Activated T-cell treated with anti-CD3 and anti-CD28 coated beads, Interleukin-2, amount 50 U/mL, for 1 hour (primary cell): ENCODE results near the gene TMEM185B.
"Not testable (repeated sequence)": the region's sequence is repeated elsewhere in the genome, so short reads cannot be mapped to it uniquely, and the experiment has no call there.

Experiments
- DNase-seq: peaks from one replicate; pipeline ENCODE4 v3.0.0-alpha.2; 2020

Gene TMEM185B

DNA sequence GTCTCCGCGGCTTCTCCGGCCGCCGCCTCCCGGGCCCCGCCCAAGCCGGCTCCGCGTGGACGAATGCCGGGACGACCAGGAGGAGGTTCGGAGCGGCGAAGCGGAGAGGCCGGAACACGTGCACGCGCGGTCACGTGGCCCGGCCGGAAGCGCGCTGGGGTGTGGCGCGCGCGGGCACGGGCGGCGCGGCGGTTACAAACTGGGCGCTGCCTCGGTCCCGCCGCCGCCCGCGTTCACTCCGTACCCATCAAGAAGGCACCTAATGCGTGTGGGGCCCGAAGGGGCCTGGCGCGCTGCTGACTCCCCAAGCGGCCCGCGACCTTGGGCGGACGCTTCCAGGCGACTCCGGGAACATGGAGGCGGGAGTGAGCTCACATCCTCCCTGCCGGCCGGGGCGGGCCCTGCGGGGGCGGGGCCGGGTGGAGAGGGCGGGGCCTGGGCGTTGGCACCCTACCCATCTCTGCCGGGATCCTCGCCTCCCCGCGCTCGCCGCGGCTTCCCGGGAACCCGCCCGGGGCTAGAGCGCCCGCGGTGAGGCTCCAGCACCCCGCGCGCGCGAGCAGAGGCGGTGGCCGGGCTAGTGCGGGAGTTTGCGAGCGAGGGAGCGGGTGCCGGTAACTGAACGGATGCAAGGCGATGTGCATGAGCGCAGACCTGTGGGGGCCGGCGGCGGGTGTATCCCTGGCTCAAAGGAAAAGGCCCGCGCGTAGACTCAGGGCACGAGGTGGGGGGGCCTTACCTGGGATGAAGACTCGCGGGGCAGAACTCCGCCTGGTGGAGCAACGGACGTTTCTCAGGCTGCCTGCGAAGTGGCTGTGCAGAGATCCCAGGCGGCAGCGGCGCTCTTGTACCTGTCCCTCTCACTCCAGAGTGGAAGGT, at the start of gene TMEM185B:
TMEM185B (minus strand) TSS at position 367 of the 879 bp plus-strand sequence. CDS start 424 bp downstream, outside the sequence.
- DNase-seq = peak; percentile 95

DNA sequence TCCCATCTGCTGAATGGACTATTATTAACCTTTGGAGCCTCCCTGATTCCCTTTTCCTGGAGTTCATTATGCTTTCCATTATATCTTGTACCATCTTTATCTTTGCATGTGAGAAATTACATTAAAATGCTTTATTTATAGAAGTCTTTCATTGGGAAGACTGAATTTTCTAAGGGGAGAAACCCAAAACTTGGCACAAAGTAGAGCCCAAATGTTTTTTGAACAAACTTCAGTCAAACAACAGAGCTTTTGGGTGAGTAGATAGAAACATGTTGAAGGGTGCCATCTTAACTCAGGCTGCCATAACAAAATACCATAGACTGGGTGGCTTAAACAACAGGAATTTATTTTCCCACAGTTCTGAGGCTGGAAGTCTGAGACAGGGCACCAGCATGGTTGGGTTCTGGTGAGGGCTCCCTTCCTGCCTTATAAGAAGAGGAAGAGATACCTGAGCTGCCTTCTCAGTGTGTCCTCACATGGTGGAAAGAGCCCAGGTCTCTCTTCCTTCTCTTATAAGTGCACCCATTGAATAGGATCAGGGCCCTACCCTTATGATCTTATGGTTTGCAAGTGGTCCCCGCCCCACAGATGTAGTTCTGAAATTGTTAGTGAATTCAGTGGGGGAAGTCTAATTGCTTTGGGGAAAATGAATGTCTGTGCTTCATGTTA, 48.6 kb upstream of the TMEM185B start:
- no peak for DNase-seq

DNA sequence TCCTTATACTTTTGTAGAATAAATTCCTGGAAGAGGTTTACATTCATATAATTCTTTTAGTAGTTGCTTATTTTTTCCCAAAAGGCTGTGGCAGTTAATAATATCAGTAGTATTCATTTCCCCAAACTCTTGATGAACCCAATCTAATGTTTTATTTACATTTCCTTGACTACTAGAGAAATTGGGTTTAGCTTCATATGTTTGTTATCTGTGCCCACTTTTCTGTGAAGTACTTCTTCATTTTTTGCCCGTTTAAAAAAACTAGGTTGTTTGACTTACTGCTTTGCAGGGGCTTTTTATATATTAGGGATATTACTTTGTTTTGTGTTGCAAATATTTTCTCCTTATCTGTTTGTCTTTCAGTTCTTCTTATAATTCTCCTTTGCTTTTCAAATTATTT, 46.6 kb upstream of the TMEM185B start:
- no peak for DNase-seq

DNA sequence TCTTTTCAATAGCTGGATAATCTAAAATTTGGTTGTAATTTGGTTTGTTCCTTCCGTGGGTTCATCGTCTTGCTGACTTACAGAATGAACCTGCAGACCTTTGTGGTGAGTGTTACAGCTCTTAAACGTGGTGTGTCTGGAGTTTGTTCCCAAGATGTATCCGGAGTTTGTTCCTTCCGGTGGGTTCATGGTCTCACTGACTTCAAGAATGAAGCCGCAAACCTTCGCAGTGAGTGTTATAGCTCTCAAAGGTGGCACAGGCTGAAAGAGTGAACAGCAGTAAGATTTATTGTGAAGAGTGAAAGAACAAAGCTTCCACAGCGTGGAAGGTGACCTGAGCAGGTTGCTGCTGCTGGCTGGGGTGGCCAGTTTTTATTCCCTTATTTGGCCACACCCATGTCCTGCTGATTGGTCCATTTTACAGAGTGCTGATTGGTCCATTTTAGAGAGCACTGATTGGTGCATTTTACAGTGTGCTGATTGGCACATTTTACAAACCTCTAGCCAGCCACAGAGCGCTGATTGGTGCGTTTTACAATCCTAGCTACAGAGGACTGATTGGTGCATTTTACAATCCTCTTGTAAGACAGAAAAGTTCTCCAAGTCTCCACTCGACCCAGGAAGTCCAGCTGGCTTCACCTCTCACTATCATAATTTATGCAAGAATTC, 46.0 kb upstream of the TMEM185B start:
- no peak for DNase-seq

DNA sequence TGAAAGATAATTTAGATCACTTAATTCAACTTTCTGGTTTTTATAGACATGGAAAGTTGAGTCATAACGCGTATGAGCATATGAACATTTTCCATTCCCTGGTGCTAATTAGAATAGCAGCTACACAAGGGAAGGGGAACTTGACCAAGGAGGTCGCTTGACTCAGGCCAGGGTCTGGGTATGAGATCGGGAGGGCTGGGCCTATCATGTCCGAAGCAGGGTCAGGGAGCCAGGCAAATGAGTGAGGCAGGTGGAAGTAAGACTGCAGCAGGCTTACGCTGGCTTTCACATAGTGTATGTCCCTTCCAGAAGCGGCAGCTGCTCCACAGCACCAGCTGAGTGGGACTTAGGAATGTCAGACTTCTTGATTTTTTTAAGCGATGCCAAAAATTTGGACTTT, 44.1 kb upstream of the TMEM185B start:
- no peak for DNase-seq

DNA sequence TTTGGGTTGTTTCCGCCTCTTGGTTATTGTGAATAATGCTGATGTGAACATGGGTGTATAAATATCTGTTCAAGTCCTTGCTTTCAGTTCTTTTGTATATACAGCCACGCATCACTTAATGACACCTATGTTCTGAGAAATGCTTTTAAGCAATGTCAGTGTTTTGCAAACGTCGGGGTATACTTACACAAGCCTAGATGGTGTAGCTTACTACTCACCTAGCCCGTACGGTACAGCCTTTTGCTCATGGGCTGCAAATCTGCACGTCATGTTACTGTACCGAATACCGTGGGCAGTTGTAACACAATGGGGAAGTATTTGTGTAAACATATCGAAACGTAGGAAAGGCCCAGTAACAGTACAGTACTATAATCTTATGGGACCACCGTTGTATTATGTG, 41.8 kb upstream of the TMEM185B start:
- DNase-seq = no peak

DNA sequence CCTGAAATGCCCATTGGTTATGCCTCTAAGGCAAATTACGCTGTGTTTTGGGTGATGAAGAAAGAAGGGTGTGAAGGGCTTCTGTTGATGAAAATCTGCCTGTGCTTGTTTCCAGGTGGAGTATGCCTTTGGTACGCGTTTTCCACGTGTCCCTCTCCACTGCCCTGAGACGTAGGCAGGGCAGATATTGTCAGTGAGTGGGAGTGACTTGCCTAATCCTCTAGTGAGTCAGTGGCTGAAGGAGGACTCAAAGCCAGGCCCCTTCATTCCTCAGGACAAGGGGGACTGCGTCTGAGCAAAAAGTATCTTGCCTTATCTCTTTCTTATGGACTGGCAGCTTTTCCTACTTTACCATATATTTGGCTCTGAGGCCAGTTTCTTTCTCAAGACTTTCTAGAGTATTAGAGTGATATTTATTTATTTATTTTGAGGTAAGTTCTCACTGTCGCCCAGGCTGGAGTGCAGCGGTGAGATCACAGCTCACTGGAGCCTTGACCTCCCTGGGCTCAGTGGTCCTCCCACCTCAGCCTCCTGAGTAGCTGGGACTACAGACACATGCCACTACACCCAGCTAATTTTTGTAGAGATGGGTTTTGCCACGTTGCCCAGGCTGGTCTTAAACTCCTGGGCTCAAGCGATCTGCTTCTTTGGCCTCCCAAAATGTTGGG, 39.7 kb upstream of the TMEM185B start:
- DNase-seq = no peak

DNA sequence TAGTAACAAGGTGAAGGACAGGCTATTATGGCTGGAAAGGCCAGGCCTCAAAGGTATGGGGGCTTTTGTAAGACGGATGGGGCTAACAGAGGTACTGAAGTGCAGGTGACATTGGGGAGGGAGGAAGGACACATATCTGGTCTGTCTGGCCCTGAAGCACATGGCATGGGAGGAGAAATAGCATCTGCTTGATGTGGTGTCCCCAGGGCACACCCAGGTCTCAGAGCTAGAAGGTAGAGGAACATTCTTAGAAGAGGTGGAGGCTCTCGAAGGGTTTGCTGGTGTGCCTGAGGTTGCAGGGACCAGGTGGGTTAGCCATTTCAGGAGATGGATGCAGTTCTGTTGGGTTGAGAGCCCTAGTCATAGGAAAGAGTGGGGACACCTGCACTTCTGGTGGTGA, 39.0 kb upstream of the TMEM185B start:
- DNase-seq = no peak

DNA sequence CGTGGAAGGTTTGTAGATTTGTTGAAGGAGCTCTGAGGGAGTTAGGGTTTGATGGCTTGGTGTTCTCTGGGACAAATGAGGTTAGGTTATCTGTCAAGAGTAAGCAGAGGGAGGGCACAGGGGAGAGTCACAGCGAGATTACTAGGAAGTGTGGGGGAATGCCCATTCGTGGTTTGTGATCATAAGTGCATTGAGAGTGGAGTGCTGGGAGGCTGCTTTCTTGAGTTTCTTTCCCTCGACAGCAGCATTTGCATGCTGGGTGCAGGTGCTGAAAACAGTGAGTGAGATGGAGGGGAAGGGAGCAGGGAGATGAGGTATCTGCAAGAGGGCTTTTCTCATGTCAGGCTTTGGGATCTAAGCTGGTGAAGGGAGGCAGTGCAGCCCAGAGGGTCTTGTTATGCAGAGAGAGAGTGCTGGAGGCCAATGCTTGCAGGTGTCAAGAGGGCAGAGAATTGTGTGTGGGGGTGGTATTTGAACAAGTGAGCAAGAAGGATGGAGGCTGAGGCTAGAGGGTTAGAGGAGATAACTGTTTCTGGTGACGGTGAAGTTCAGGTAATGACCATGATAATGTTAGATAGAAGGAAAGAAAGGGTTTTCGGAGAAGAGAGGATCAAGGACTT, 38.3 kb upstream of the TMEM185B start:
- no peak for DNase-seq

DNA sequence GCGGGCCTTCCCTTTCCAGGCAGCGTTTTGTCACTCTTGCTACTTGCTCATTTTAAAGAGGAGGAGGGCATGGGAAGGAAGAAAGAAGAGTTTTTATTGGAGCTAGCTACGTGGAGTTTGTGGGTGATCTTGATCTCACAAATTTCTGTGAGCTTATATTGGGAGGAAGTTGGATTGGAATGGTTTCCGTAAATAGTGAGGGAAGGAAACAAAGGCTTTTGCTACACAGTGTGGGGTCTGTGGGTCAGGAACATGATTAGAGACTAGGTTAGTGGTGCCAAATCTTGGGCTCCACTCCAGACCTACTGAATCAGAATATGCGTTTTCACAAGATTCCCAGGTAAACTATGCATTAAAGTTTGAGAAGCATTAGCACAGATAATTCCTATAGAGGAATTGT, 37.5 kb upstream of the TMEM185B start:
- DNase-seq = no peak

DNA sequence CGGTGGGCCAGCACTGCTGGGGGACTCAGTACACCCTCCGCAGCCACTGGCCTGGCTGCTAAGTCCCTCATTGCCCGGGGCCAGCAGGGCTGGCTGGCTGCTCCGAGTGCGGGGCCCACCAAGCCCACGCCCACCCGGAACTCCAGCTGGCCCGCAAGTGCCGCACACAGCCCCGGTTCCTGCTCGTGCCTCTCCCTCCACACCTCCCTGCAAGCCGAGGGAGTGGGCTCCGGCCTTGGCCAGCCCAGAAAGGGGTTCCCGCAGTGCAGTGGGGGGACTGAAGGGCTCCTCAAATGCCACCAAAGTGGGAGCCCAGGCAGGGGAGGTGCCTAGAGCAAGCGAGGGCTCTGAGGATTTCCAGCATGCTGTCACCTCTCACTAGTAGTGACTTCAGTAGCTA, 36.7 kb upstream of the TMEM185B start:
- not testable (repeated sequence) for DNase-seq

DNA sequence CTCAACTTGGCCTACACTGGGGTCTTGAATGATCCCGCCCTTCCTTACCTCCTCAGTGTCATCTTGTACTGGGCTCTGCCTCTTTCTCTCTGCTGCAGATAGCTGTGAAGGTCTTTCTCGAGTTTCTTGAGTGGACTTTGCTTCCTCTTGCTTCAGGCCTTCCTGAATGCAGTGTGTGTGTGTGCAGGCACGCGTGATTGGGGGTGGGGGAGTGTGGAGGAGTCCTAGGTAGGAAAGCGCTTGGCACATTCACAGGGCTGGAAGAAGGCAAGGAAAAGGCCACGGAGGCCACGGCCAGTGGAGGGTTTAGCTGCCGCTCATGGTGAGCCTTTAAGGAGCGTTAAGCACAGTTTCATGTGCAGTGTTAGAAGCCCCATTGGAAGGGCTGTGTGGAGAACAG, 35.0 kb upstream of the TMEM185B start:
- no peak for DNase-seq

DNA sequence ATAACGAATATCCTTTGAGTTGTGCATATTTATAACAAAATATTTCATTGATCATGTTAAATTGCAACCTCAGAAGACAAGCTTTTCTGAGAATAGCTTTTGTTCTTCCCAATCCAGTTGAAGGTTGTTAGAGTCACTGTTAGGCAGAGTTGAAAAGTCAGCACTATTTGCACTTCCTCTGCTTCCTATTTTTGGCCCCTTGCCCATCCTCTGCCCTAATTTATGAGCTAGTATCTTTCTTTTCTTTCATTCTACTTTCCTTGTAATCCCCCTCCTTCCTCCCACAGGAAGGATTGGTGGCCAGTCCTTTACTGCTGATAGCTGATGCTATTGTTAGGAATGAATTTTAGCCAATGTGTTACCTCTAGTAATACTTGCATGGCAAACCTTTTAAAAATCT, 34.3 kb upstream of the TMEM185B start:
- DNase-seq = no peak

DNA sequence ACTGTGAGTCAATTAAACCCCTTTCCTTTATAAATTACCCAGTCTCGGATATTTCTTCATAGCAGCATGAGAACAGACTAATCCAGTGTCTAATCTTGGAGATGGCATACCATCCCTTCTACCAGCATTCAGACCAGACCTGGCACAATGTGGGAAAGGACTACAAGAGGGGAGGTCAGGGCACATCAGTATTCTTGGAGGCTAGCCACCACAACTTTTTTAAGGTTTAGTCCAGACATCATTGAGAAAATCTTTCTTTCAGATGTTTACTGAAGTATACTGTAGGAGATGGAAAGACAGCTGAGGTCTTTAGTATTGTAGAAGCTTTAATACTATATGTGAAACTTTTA, 33.4 kb upstream of the TMEM185B start:
- no peak for DNase-seq

DNA sequence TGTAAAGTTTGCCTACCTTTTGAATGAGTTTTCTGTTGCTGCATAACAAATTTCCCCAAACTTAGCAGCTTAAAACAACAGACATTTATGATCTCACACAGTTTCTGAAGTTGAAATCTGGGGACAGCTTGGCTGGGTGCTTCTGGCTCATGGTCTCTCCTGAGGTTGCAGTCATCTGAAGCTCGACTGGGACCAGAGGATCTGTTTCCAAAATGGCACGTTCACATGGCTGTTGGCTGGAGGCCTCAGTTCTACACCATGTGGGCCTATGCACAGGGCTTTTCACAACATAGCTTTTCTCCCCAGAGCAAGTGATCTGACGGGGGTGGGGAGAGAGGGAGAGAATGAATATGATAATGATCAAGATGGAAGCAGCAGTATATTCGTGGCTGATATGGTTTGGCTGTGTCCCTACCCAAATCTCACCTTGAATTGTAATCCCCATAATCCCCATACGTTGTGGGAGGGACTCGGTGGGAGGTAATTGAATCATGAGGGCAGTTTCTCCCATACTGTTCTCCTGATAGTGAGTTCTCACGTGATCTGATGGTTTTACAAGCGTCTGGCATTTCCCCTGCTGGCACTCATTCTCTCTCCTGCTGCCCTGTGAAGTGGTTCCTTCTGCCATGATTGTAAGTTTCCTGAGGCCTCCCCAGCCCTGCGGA, 32.9 kb upstream of the TMEM185B start:
- no peak for DNase-seq

DNA sequence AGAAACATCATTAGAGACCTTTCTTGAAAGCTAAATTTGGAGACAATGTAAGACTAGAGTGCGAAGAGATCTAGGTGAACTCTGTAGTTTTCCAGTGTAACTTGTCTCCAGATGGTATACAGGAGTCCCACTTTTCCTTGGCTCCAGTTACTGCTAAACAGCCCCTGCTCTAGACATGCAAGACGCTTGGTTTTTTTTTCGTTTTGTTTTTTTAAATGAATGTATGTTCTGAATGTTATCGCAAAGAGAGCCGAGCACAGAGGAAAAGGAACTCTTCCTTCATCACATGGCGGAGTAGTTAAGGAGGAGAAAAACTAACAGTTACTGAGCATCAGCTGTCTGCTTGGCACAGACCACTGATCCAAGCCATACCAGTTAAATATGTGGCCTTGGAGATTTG, 31.9 kb upstream of the TMEM185B start:
- DNase-seq = no peak

DNA sequence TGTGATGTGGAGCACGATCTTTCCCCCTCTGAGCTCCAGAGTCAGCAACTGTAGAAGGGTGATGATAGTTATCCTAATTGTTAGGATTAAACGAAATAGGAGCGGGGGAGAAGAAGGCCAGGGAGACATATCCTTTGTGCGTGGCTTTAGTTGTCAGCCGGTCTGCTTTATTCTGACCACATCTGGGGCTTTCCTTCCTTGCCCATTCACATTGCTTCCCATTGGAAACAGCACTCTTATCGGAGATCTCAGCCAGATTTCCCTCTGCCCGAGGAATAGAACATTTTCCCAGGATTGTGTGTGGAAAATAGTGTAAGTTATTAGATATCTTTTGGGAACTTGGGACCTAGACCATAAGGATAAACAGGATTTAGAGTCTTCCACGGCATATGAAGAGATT, 31.0 kb upstream of the TMEM185B start:
- no peak for DNase-seq

DNA sequence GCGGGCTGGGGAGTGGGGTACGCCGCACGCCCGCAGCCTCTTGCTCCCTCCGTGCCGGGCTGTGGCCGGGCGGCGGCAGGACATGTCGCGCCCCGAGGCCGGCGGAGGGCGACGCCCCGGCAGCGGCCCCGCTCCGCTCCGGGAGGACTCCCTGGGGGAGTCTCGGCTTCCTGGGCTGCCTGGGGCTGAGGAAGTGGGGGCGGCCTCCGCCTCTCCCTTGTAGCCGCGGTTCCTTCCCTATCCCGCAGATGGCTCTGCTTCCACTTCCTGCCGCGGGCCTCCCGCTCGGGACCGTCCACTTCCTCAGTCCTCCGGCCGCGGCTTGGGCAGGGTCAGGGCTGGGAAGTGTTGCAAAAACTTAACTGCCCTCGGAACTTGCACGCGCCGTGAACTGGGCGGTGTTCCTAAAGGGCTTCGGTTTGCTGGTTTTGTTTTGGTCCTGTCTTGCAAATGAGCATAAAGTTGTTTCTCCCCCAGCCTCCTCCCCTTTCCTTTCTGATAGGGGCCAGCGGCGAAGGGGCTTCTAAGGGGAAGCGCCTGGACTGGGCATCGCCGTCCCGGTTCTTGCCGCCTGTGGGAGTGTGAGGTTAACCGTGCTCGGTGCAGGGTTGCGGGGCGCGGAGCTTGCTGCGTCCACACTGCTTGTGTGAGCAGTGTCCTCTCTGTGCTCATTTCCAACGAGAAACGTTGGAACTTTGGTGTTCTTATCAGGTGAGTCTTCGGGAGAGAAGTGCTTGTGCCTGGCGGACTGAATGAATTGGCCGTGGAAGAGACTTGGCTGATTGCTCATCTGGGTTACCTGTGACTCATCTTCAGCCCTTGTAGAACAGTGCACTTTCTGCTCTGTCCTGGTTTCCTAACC, 30.1 kb upstream of the TMEM185B start:
- DNase-seq = peak; percentile 44

DNA sequence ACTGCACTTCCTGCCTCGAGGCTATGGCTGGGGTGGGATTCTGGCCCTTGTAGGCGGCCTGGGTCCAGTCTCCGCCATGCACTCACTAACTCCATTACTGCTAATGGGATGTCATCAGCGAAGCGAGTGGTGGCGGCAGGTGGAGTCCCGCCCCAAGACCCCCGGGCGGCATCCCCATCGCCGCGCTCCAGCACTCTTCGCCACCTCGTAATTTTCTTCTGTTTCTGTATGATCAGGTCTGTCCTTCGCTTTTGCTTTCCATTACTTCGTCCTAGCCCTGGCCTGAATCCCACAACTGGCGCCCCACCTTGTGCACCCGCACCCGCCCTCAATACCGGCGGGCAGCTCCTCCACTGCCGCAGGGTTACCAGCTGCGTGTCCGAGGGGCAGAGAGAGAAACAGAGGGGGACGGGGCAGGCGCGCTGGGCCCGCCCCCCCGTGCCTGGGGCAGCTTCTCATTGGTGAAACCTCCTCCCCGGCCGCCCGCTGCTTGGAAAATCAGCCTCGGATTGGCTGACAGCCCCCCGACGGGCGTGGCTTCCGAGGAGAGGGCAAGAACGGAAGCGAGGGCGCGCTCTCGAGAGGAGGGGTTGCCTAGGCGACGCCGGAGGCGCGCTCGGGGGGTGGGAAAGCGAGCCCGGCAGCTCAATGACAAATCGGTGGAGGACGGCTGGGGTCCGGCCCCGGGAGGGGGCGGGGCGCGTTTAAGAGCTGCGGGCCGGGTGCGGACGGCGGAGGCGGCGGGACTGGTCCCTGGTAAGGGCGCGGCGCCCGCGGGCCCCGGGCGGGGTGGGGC, 29.2 kb upstream of the TMEM185B start, which contains the start of gene RALB:
RALB (plus strand) TSS at position 628 of the 796 bp plus-strand sequence. CDS start 25,813 bp downstream, outside the sequence.
- peak; percentile 98 for DNase-seq

DNA sequence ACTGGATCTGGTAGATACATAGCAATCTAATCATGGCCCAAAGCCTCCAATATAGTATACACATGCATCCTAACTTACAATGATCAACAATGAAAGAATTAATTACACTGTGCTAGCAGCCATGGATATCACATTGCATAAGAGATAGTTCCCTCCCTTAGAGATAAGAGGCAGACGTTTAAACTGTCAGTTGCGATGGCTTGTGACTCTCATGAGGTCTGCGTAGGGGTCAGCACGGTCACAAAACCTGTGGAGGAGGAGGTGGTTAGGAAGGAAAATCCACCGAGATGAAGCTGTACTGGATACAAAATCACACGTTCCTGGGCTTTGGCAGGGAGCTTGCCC, 28.7 kb upstream of the TMEM185B start:
- DNase-seq = no peak
